H7 (cell line): ENCODE measurements around the gene PDZRN3. TPM values are rescaled to one million over a fixed set of nuclear protein-coding genes. Genes with fewer than 3 reads are reported as not detected.

ENCODE experiments used
- DNase-seq: peaks from one replicate; pipeline ENCODE4 v3.0.0; 2012
- H3K27me3 ChIP-seq: 2 replicates; pipeline ENCODE4 v1.6.0; 2011; ENCODE audit warnings: mild to moderate bottlenecking, low read length; ENCODE audit not compliant: control insufficient read depth, insufficient read depth
- H3K36me3 ChIP-seq: replicated peaks from 2 replicates; pipeline ENCODE4 v1.5.1; 2011; ENCODE audit warnings: low read length; ENCODE audit not compliant: control insufficient read depth, insufficient read depth
- H3K4me3 ChIP-seq: 2 replicates; pipeline ENCODE4 v1.5.1; 2011; ENCODE audit warnings: low read depth, mild to moderate bottlenecking, control low read depth, low read length, moderate library complexity; ENCODE audit not compliant: insufficient read depth
- total RNA-seq: library from RNA; depleted of rRNA; stranded (reverse); fragments of >200 nt; shearing (Covaris generic); gene quantifications from 2 replicates; pipeline ENCODE4 v1.2.3, GENCODE V29; 2014

The PDZRN3 gene
- total RNA-seq, 1 experiment from 2014 or later, result 12.0 TPM

DNA sequence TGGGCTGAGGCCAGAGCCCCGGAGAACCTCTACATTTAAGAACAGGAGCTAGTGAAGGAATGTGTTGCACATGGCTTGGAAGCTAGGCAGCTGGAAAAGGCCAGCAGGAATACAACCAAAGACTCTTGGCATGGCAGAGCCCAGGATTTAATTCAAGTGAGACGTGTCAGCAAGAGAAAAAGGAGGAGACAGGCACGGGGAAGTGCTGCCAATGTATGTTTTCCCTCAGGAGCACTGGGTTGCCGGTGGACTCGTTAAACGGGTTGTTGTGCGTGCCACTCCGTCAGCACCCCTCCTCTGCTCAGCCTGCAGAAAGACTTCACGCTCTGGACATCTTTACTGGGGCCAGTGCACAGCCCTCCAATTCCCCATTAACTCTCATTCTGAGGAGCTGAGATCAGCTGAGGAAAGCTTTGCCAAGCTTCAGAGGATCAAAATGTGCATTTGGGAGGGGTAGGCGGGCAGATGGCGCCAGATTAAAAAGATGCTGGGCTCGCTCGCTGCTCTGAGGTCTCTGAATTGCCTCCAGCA, 103.7 kb downstream of the PDZRN3 start:
- no peak for DNase-seq
- Histone ChIP-seq H3K36me3 (no peaks in the 10 kb centered on the region), H3K4me3 (no peak overlapping the region)

GRCh38 chr3:73516631-73517030, 108.1 kb downstream of the PDZRN3 start:
- H3K27me3 ChIP-seq, result no peaks in the 10 kb centered on the region; the same call in 1 of the 2 replicates
- H3K4me3 ChIP-seq, result no peak overlapping the region

More for the DNA sequence above, 103.7 kb downstream of the PDZRN3 start:
- H3K27me3 ChIP-seq, result no peaks in the 10 kb centered on the region

DNA sequence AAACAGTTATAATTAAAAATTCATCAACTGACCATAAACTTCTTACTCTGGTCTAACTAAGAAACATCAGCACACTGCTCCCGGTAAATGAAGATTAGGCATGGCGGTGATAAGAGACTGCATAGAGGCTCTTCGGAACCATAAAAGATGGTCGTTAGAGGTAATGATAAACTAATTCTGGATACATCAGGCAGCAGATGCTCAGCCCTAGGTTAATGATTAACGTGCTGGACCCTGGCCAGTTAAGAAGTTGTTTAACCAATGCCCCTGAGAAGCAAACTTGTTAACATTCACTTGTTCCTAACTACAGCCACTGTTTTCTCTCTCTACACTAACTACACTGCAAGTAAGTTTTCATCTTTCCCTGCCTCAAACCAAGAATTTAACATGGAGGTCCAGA, 111.5 kb downstream of the PDZRN3 start:
- DNase-seq, result no peak
- Histone ChIP-seq H3K27me3 (no peaks in the 10 kb centered on the region; the same call in 1 of the 2 replicates), H3K36me3 (no peaks in the 10 kb centered on the region), H3K4me3 (no peak overlapping the region)

More at GRCh38 chr3:73516631-73517030, 108.1 kb downstream of the PDZRN3 start:
- DNase-seq, result no peak
- H3K36me3 ChIP-seq, result no peaks in the 10 kb centered on the region

DNA sequence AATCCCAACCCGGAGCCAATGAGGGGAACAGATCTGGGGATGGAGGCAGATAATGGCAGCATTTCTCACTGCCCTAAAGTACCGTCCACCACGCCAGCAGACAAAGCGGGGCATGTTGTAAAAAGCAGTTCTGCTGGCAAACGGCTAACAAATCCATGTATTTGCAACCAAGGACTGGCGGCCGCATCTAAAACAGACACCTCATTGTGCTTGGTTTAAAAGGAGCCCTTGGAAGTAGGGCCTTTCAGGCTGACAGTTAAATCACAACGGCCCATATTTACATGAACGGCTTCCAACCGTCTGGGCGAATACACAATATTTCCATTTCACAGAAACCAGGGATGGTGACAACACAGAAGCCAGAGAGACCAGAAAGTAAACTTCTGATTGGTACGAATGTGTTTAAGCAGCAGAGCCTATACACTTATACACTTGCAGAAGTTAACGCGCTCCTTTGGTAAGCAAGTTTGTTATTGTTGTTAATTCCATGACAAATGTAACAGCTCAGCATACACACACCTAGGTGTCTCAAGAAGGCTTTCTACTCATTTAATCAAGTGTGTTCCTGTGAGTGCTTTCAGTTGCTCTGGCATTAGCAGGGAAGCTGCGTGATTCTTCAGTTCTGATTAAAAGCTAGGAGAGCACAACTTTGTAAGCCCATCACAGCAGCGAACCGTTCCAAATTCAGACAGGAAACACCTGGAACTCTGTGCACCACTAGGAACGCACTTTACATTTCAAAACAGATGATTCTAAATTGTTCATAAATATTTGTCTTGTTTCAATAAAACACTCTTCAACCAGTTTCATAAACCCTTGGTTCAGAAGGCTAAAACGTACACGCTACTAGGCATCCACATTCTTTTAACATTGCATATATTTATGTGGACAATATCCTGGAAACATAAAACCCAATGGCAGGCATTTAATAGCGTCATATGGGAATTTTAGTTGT, 112.9 kb downstream of the PDZRN3 start:
- H3K27me3 ChIP-seq, result no peaks in the 10 kb centered on the region; the same call in 1 of the 2 replicates
- H3K4me3 ChIP-seq, result no peak overlapping the region
- H3K36me3 ChIP-seq, result no peaks in the 10 kb centered on the region
- DNase-seq, result no peak

DNA sequence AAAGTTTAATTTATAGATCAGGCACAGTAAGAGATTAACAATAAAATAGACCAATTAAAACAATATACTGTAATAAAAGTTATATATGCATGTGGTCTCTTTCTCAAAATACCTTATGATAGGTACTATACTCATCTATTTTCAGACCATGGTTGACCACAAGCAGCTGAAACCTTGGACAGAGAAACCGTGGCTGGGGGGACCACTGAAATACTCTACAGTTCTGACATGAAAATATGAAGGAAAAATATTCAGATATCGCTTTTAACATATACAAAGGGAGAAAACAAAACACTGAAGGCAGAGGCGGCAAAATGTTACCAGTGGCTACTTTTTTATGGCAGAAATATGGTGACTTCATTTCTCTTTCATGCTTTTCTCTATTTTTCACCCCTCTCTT, 114.0 kb downstream of the PDZRN3 start:
- Histone ChIP-seq H3K36me3 (no peaks in the 10 kb centered on the region), H3K4me3 (no peak overlapping the region), H3K27me3 (no peaks in the 10 kb centered on the region; the same call in 1 of the 2 replicates)
- no peak for DNase-seq

GRCh38 chr3:73510334-73510733, 114.4 kb downstream of the PDZRN3 start:
- Histone ChIP-seq H3K4me3 (no peak overlapping the region), H3K27me3 (no peaks in the 10 kb centered on the region; the same call in 1 of the 2 replicates), H3K36me3 (no peaks in the 10 kb centered on the region)
- DNase-seq, result no peak

DNA sequence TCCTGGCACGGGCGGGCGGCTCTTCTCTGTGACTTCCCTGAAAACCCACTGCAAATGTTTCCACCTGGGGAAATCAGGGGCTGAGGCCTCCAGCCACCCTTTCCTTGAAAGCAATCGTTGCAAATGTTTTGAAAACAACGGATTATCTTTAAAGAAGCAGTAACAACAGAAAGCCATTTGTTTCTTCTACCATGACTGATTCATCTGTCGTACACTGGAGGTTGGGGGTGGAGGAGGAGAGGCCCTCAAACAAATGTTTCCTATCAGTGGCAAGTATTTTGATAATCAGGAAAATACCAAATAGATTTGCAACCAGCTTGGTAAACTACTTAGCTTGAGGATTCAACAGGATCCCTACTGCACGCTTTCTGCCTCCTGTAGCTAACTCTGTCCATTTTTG, 114.9 kb downstream of the PDZRN3 start:
- Histone ChIP-seq H3K4me3 (no peak overlapping the region), H3K36me3 (no peaks in the 10 kb centered on the region), H3K27me3 (no peaks in the 10 kb centered on the region; the same call in 1 of the 2 replicates)
- DNase-seq, result no peak

GRCh38 chr3:73509066-73509465, 115.7 kb downstream of the PDZRN3 start:
- DNase-seq, result no peak
- no peaks in the 10 kb centered on the region; the same call in 1 of the 2 replicates for H3K27me3 ChIP-seq
- H3K36me3 ChIP-seq, result no peaks in the 10 kb centered on the region
- no peak overlapping the region for H3K4me3 ChIP-seq

GRCh38 chr3:73508330-73508954, 116.3 kb downstream of the PDZRN3 start:
- DNase-seq, result peak; percentile 33
- H3K27me3 ChIP-seq, result no peaks in the 10 kb centered on the region; the same call in 1 of the 2 replicates
- H3K4me3 ChIP-seq, result no peak overlapping the region
- no peaks in the 10 kb centered on the region for H3K36me3 ChIP-seq

DNA sequence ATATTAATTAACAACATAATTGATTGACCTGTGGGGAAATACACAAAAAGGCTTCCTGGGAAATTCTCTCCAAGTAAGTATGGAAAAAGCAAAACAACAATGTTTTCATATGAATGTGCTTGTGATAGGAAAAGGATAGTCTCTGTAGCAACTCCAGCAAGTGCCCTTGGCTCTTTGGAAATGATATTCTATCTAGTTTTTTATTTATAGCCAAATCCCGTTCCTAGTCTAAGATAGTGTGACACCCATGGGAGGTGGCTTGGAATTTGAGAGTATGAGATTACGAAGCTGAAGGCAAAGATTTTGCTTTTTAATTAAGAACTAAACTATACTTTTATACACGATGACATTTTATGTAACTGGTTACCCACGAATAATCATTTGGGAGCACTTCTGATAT, 119.9 kb downstream of the PDZRN3 start:
- Histone ChIP-seq H3K4me3 (no peak overlapping the region), H3K27me3 (no peaks in the 10 kb centered on the region), H3K36me3 (no peaks in the 10 kb centered on the region)
- DNase-seq, result no peak

DNA sequence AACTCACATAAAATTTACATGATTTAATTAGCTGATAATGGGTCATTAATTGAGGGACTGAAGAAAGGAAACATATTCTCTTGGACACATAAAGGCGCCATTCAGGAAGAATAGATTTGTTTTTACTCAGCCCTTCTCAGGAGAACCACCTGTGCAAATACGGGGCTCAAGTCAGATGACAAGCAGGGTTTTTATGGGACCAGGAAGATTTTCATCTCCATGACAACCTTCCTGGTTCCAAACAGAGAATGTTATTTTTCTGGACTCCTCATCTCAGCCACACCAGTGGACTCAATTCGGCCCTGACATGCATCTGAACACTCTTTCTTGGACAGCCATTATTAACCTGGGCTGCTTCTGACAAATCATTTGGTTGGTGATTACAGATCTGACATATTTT, 120.5 kb downstream of the PDZRN3 start:
- no peak for DNase-seq
- Histone ChIP-seq H3K36me3 (no peaks in the 10 kb centered on the region), H3K27me3 (no peaks in the 10 kb centered on the region), H3K4me3 (no peak overlapping the region)

- Histone ChIP-seq H3K4me3 (no peak overlapping the region), H3K36me3 (no peaks in the 10 kb centered on the region), H3K27me3 (no peaks in the 10 kb centered on the region)
- no peak for DNase-seq
Observed at GRCh38 chr3:73503781-73504180, 121.0 kb downstream of the PDZRN3 start.

DNA sequence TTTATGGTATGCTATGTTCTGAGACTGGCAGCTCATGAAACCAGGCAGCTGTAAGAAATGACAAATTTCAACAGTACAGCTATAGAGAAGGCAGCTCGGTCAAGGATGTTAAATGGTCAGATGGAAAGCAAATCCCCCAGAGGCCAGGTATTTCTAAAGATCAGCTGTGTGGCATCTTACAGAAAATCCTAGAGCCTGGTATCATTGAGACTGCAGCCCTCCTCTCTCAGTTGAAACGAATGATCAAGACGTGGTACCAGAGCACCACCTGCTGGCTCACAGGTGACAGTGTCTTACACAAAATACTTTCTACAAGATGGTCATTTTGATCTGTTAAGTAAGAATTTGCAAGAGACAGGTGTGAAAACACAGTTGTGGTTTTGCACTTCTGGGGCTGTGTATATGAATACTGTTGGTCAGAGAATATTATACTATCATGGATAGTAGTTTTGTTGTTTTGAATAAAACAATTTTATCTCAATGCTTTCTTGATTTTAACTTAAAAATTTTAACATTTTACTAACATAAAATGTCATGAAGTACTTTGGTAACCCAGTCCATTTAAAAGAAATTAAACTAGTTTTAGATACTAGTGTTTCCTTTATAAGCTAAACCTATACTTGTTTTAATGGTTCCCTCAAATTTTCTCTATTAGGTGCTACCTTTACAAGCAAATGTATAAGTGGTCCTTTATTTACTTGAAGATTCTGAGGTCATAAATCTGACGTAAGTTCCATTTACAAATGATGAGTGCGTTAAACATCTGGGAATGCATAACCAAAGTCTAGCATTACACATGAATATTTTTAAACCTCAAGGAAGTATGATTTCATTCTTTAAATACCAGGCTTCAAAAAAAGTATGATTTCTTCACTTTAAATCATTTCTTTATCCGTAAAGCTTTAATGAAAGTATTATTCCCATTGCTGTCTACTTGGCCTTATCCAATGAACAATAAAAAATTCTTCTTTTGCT, 121.8 kb downstream of the PDZRN3 start:
- Histone ChIP-seq H3K27me3 (no peaks in the 10 kb centered on the region), H3K36me3 (no peaks in the 10 kb centered on the region), H3K4me3 (no peak overlapping the region)
- peak; percentile 73 for DNase-seq

DNA sequence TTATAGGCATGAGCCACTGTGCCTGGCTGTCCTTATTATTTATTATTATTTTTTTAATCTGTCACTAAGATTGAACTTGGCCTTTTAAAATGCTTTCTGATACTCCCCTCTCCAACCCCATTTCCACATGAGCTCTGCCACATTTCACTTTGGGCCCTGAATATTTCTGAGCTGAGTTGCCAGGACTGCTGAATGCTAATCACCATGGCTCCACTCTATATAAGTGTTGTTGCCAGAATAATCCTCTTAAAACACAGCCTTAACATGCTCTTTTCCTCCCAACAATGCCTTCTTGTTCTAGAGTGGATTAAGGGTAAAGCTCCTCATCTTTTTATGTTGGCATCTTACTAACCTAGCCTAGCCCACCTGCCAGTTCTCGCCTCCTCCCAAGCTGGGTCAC, 124.4 kb downstream of the PDZRN3 start:
- no peak for DNase-seq
- H3K27me3 ChIP-seq, result no peaks in the 10 kb centered on the region
- no peak overlapping the region for H3K4me3 ChIP-seq
- H3K36me3 ChIP-seq, result no peaks in the 10 kb centered on the region
